Activated T-cell treated with anti-CD3 and anti-CD28 coated beads for 4 hours (primary cell): ENCODE measurements around the gene HSD11B1L.
"Not testable (repeated sequence)": the region's sequence is repeated elsewhere in the genome, so short reads cannot be mapped to it uniquely, and the experiment has no call there.

Experiments used
- DNase-seq: peaks from one replicate; pipeline ENCODE4 v3.0.0-alpha.2; 2020

HSD11B1L gene

GRCh38 chr19:5703819-5704818 is 23.3 kb downstream of the HSD11B1L start:
- DNase-seq = no peak

- no peak for DNase-seq
Measured at GRCh38 chr19:5705552-5705951, 24.7 kb downstream of the HSD11B1L start.

- no peak for DNase-seq
Measured at GRCh38 chr19:5706876-5707573, 26.2 kb downstream of the HSD11B1L start.

GRCh38 chr19:5707576-5708575 is 27.0 kb downstream of the HSD11B1L start:
- no peak for DNase-seq

GRCh38 chr19:5711025-5711424 is 30.2 kb downstream of the HSD11B1L start:
- no peak for DNase-seq

- DNase-seq = no peak
Measured at GRCh38 chr19:5711713-5712161, 30.9 kb downstream of the HSD11B1L start.

- no peak for DNase-seq
Measured at GRCh38 chr19:5713228-5713627, 32.4 kb downstream of the HSD11B1L start.

- DNase-seq = no peak
Measured at GRCh38 chr19:5714816-5715215, 34.0 kb downstream of the HSD11B1L start.

GRCh38 chr19:5717215-5717935 is 36.5 kb downstream of the HSD11B1L start:
- no peak for DNase-seq

- no peak for DNase-seq
Measured at GRCh38 chr19:5718037-5718578, 37.3 kb downstream of the HSD11B1L start.

- DNase-seq = peak; percentile 36
Measured at GRCh38 chr19:5718579-5719273, 37.9 kb downstream of the HSD11B1L start.

- no peak for DNase-seq
Measured at GRCh38 chr19:5719274-5719960, 38.6 kb downstream of the HSD11B1L start.

- peak; percentile 96 for DNase-seq
Measured at GRCh38 chr19:5719961-5720790, 39.3 kb downstream of the HSD11B1L start, which contains the start of the genes CATSPERD and LONP1. CATSPERD (plus strand) TSS chr19:5720637; CDS start chr19:5720738, 101 bp downstream. LONP1 (minus strand) TSS chr19:5720146; CDS start chr19:5720132, 14 bp downstream.

- no peak for DNase-seq
Measured at GRCh38 chr19:5727453-5728050, 46.7 kb downstream of the HSD11B1L start.

GRCh38 chr19:5733172-5733571 is 52.3 kb downstream of the HSD11B1L start:
- DNase-seq = not testable (repeated sequence)
